Measurements from ENCODE around the gene VASN.

DNA sequence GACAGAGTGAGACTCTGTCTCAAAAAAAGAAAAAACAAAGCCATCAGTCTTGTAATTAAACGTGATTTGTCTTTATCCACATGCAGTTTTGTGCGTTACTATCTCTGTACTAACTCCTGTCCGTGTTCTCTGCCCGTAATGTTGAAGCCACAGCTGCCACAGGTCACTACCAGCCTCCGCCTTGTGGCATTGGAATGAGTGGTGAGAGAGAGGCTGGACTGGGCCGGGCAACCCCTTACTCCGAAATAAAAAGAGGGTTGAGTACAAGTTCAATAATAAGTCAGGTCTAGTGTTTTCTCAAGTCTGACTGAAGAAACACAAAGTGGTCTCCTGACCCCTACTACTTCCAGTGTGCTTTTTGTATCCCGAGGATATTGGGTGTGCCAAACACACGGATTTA is 59.4 kb downstream of the VASN start:
- TF ChIP-seq, protein P1, sequence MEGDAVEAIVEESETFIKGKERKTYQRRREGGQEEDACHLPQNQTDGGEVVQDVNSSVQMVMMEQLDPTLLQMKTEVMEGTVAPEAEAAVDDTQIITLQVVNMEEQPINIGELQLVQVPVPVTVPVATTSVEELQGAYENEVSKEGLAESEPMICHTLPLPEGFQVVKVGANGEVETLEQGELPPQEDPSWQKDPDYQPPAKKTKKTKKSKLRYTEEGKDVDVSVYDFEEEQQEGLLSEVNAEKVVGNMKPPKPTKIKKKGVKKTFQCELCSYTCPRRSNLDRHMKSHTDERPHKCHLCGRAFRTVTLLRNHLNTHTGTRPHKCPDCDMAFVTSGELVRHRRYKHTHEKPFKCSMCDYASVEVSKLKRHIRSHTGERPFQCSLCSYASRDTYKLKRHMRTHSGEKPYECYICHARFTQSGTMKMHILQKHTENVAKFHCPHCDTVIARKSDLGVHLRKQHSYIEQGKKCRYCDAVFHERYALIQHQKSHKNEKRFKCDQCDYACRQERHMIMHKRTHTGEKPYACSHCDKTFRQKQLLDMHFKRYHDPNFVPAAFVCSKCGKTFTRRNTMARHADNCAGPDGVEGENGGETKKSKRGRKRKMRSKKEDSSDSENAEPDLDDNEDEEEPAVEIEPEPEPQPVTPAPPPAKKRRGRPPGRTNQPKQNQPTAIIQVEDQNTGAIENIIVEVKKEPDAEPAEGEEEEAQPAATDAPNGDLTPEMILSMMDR (conservative IDR thresholded peaks at IDR 0.05; ENCODE audit: low read length) = no peak
- TF ChIP-seq EZH2phosphoT487 (IDR thresholded peaks at IDR 0.05; ENCODE audit: borderline replicate concordance, low read depth, low read length) = no peak
